ENCODE measurements around the gene RPS6KA3. TPM values are rescaled to one million over a fixed set of nuclear protein-coding genes. Genes with fewer than 3 reads are reported as not detected.

The RPS6KA3 gene
- polyA plus RNA-seq, 1 of the 3 experiments (the other 2 are of a cell fraction), result 14.3 TPM

DNA sequence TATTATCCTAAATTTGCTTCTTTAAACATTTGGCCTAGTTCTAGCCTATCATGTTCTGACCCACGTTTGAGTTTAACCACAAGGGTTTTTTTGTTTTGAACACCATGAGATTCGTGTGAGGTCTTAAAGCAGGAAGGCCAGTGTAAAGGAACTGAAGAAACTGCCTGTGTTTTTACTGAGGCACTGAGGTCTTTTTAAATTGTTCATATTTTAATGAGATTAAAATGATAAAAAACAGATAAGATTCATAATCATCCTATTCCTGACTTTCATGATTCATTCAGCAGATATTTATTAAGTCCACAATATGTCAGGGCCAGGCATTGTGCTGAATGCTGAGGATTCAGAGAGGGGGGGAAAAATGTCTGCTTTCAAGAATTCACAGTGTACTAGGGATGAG lies 3.2 kb downstream of the RPS6KA3 start (continued):
- TF ChIP-seq, protein P1, sequence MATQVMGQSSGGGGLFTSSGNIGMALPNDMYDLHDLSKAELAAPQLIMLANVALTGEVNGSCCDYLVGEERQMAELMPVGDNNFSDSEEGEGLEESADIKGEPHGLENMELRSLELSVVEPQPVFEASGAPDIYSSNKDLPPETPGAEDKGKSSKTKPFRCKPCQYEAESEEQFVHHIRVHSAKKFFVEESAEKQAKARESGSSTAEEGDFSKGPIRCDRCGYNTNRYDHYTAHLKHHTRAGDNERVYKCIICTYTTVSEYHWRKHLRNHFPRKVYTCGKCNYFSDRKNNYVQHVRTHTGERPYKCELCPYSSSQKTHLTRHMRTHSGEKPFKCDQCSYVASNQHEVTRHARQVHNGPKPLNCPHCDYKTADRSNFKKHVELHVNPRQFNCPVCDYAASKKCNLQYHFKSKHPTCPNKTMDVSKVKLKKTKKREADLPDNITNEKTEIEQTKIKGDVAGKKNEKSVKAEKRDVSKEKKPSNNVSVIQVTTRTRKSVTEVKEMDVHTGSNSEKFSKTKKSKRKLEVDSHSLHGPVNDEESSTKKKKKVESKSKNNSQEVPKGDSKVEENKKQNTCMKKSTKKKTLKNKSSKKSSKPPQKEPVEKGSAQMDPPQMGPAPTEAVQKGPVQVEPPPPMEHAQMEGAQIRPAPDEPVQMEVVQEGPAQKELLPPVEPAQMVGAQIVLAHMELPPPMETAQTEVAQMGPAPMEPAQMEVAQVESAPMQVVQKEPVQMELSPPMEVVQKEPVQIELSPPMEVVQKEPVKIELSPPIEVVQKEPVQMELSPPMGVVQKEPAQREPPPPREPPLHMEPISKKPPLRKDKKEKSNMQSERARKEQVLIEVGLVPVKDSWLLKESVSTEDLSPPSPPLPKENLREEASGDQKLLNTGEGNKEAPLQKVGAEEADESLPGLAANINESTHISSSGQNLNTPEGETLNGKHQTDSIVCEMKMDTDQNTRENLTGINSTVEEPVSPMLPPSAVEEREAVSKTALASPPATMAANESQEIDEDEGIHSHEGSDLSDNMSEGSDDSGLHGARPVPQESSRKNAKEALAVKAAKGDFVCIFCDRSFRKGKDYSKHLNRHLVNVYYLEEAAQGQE (IDR thresholded peaks at IDR 0.05; ENCODE audit: low read depth, low read length), result no peak
- TF ChIP-seq GABPA (IDR thresholded peaks at IDR 0.05; ENCODE audit: low read depth) (no peak), FOSL2 (IDR thresholded peaks at IDR 0.05; ENCODE audit: borderline replicate concordance, low read depth) (peak; percentile 68; the same call in 1 of the 2 replicates)

DNA sequence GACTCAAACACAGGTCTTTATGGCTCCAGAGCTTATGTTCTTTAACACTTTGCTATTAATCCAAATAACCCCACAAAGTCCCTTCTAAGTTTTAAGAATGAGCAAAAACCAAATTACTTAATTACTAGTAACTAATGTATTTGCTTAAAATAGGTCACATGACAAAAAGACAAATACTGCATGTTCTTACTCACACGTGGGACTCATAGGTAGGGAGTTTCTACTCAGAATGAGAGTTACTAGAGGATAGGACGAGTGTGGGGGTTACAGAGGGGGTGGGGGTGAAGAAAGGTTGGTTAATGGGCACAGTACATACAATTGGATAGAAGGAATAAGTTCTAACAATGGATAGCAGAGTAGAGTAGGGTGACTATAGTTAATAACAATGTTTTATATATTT lies 5.8 kb downstream of the RPS6KA3 start:
- CTCF ChIA-PET, result no interaction called here
- Histone ChIP-seq H3K9ac (no peak overlapping the region), H3K27ac (ENCODE audit: low read depth in 2 of 2, low read length in 1 of 2) (no peak overlapping the region), H3K27me3 (ENCODE audit: insufficient read depth) (no peaks in the 10 kb centered on the region; the same call in 1 of the 2 replicates), H3K36me3 (replicated peaks in 1 of 2; ENCODE audit: control insufficient read depth in 1 of 2, insufficient read depth in 2 of 2, low read length in 1 of 2) (peaks cover 0 to 9% of the 10 kb centered on the region in 2 experiments), H3K4me2 (no peak overlapping the region), H3F3A (replicated peaks; ENCODE audit: insufficient read depth) (peaks cover 16% of the 10 kb centered on the region), H3K79me2 (ENCODE audit: insufficient read depth) (peaks cover 75% of the 10 kb centered on the region), H4K20me1 (ENCODE audit: insufficient read depth) (peaks cover 19% of the 10 kb centered on the region), H3K9me2 (no peaks in the 10 kb centered on the region), H2AFZ (ENCODE audit: low read depth) (no peak overlapping the region), H3K9me3 (no peaks in the 10 kb centered on the region), H3K4me1 (ENCODE audit: control insufficient read depth in 1 of 2, insufficient read depth in 2 of 2, low read depth in 1 of 2, low read length in 1 of 2) (peaks cover 0 to 2% of the 10 kb centered on the region in 2 experiments; a peak in 3 of 4 replicates), H3K4me3 (ENCODE audit: low read depth in 2 of 2, low read length in 1 of 2) (no peak overlapping the region)
- no peak for DNase-seq
- 32% methylated on average over 2 of the region's 2 CpGs for WGBS (ENCODE audit: low lambda C conversion rate)
- TF ChIP-seq TEAD4 (IDR thresholded peaks at IDR 0.05; ENCODE audit: borderline replicate concordance, insufficient read depth) (no peak), RCOR1 (IDR thresholded peaks at IDR 0.05; ENCODE audit: low read length) (no peak), SIN3A (IDR thresholded peaks at IDR 0.05; ENCODE audit: borderline replicate concordance, low read depth, low read length) (no peak), EZH2phosphoT487 (IDR thresholded peaks at IDR 0.05; ENCODE audit: borderline replicate concordance, low read depth) (no peak), FOXJ3 (CRISPR knock-in tag; IDR thresholded peaks at IDR 0.05) (no peak), JUND (IDR thresholded peaks at IDR 0.05) (no peak), NFIC (IDR thresholded peaks at IDR 0.05; ENCODE audit: borderline replicate concordance) (no peak), EP300 (IDR thresholded peaks at IDR 0.05; ENCODE audit: borderline replicate concordance in 1 of 2, low read depth in 1 of 2, low read length in 1 of 2) (no peak), SMC3 (IDR thresholded peaks at IDR 0.05; ENCODE audit: low read depth, low read length) (no peak), ELF1 (IDR thresholded peaks at IDR 0.05) (no peak), YY1 (IDR thresholded peaks at IDR 0.05; ENCODE audit: low read depth) (no peak), CHD2 (IDR thresholded peaks at IDR 0.05; ENCODE audit: low read length, partially characterized antibody) (no peak)
- POLR2A ChIA-PET, result no interaction called here

All from SK-N-SH (cell line).